Measurements from ENCODE around the gene TTLL9. TPM values are rescaled to one million over a fixed set of nuclear protein-coding genes. Genes with fewer than 3 reads are reported as not detected.

TTLL9 gene
- total and polyA plus RNA-seq, 2 of the 13 experiments (the other 11 are each of a cell fraction or from before 2014, with no cell fraction given), result not detected

- Histone ChIP-seq H3K9ac (ENCODE audit: insufficient read depth, low read depth, low read length) (no peak overlapping the region), H3K4me1 (ENCODE audit: insufficient read depth, low read length) (peaks cover 31% of the 10 kb centered on the region), H3K36me3 (replicated peaks in 1 of 2; ENCODE audit: control insufficient read depth in 1 of 2, insufficient read depth in 2 of 2, low read length in 2 of 2) (no peaks in the 10 kb centered on the region), H3K9me3 (ENCODE audit: low read length) (no peaks in the 10 kb centered on the region), H4K20me1 (ENCODE audit: insufficient read depth, low read length) (no peaks in the 10 kb centered on the region), H3K27me3 (ENCODE audit: control insufficient read depth in 1 of 2, insufficient read depth in 2 of 2, low read length in 2 of 2) (no peaks in the 10 kb centered on the region), H3K27ac (ENCODE audit: extremely low read length, insufficient read depth, low read length) (no peak overlapping the region), H3K4me2 (ENCODE audit: low read depth, low read length) (peak overlapping the region; percentile 38), H3K79me2 (ENCODE audit: insufficient read depth, low read length) (no peaks in the 10 kb centered on the region), H2AFZ (ENCODE audit: low read length) (no peak overlapping the region), H3K4me3 (replicated peaks in 1 of 3; ENCODE audit: insufficient read depth in 1 of 3, low read depth in 2 of 3, low read length in 3 of 3) (no peak overlapping the region)
- ATAC-seq (no peak), FAIRE-seq (no peak), DNase-seq (ENCODE audit: low spot score) (no peak)
- BruUV-seq (replicated peaks), result no TSS peak
- ChIA-PET CTCF (ENCODE audit: low intra/inter-chr PET ratio, low total read pairs) (no interaction called here), POLR2A (interaction anchor here (0.8 kb wide), 1 partner anchor 70 kb away, joined by 3 read pairs; the partner anchor contains the start of gene PDRG1)
- in situ Hi-C loops (cut with HindIII; ENCODE audit: extremely low pct_ligation_motif_present, low pct_unique_long_range_greater_than_20kb) (no loop called here), intact Hi-C loops (cut with micrococcal nuclease; ENCODE audit: unreplicated experiment) (no loop called here)
- TF ChIP-seq ZNF256 (CRISPR knock-in tag; conservative IDR thresholded peaks at IDR 0.05) (no peak), ZBTB8A (CRISPR knock-in tag; IDR thresholded peaks at IDR 0.05; ENCODE audit: borderline replicate concordance, low read depth) (no peak), SKI (IDR thresholded peaks at IDR 0.05; ENCODE audit: partially characterized antibody) (no peak), ZNF616 (CRISPR knock-in tag; IDR thresholded peaks at IDR 0.05; ENCODE audit: low read depth) (no peak), MAX (IDR thresholded peaks at IDR 0.05) (no peak), ZNF761 (CRISPR knock-in tag; conservative IDR thresholded peaks at IDR 0.05) (no peak), LCORL (IDR thresholded peaks at IDR 0.05) (no peak), LCORL (CRISPR knock-in tag; IDR thresholded peaks at IDR 0.05) (no peak), ZNF510 (CRISPR knock-in tag; IDR thresholded peaks at IDR 0.05; ENCODE audit: low read depth) (no peak), NR2F1 (CRISPR knock-in tag; IDR thresholded peaks at IDR 0.05) (peak in 1 of 2 experiments; percentile 49; a peak in 1 of 4 replicates), HNF4A (CRISPR knock-in tag; IDR thresholded peaks at IDR 0.05) (peak; percentile 28; the same call in 1 of the 2 replicates), NR2F6 (IDR thresholded peaks at IDR 0.05) (peak; percentile 63), NR2F6 (CRISPR knock-in tag; IDR thresholded peaks at IDR 0.05) (peak; percentile 33; the same call in 1 of the 2 replicates)
- TF ChIP-seq, protein P1, sequence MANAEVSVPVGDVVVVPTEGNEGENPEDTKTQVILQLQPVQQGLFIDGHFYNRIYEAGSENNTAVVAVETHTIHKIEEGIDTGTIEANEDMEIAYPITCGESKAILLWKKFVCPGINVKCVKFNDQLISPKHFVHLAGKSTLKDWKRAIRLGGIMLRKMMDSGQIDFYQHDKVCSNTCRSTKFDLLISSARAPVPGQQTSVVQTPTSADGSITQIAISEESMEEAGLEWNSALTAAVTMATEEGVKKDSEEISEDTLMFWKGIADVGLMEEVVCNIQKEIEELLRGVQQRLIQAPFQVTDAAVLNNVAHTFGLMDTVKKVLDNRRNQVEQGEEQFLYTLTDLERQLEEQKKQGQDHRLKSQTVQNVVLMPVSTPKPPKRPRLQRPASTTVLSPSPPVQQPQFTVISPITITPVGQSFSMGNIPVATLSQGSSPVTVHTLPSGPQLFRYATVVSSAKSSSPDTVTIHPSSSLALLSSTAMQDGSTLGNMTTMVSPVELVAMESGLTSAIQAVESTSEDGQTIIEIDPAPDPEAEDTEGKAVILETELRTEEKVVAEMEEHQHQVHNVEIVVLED (CRISPR knock-in tag; IDR thresholded peaks at IDR 0.05; ENCODE audit: borderline replicate concordance), result no peak
- TF ChIP-seq, protein P2, sequence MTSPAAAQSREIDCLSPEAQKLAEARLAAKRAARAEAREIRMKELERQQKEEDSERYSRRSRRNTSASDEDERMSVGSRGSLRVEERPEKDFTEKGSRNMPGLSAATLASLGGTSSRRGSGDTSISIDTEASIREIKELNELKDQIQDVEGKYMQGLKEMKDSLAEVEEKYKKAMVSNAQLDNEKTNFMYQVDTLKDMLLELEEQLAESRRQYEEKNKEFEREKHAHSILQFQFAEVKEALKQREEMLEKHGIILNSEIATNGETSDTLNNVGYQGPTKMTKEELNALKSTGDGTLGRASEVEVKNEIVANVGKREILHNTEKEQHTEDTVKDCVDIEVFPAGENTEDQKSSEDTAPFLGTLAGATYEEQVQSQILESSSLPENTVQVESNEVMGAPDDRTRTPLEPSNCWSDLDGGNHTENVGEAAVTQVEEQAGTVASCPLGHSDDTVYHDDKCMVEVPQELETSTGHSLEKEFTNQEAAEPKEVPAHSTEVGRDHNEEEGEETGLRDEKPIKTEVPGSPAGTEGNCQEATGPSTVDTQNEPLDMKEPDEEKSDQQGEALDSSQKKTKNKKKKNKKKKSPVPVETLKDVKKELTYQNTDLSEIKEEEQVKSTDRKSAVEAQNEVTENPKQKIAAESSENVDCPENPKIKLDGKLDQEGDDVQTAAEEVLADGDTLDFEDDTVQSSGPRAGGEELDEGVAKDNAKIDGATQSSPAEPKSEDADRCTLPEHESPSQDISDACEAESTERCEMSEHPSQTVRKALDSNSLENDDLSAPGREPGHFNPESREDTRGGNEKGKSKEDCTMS (CRISPR knock-in tag; conservative IDR thresholded peaks at IDR 0.05), result no peak
- TF ChIP-seq, protein P3, sequence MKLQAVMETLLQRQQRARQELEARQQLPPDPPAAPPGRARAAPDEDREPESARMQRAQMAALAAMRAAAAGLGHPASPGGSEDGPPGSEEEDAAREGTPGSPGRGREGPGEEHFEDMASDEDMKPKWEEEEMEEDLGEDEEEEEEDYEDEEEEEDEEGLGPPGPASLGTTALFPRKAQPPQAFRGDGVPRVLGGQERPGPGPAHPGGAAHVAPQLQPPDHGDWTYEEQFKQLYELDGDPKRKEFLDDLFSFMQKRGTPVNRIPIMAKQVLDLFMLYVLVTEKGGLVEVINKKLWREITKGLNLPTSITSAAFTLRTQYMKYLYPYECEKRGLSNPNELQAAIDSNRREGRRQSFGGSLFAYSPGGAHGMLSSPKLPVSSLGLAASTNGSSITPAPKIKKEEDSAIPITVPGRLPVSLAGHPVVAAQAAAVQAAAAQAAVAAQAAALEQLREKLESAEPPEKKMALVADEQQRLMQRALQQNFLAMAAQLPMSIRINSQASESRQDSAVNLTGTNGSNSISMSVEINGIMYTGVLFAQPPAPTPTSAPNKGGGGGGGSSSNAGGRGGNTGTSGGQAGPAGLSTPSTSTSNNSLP (IDR thresholded peaks at IDR 0.05; ENCODE audit: low read depth, low read length), result no peak
- TF ChIP-seq, protein P4, sequence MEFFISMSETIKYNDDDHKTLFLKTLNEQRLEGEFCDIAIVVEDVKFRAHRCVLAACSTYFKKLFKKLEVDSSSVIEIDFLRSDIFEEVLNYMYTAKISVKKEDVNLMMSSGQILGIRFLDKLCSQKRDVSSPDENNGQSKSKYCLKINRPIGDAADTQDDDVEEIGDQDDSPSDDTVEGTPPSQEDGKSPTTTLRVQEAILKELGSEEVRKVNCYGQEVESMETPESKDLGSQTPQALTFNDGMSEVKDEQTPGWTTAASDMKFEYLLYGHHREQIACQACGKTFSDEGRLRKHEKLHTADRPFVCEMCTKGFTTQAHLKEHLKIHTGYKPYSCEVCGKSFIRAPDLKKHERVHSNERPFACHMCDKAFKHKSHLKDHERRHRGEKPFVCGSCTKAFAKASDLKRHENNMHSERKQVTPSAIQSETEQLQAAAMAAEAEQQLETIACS (CRISPR knock-in tag; IDR thresholded peaks at IDR 0.05), result no peak
- WGBS (ENCODE audit: low lambda C conversion rate), result under 1% methylated on average over 5 of the region's 5 CpGs
Measured at GRCh38 chr20:31881945-31882344, 11.5 kb downstream of the TTLL9 start.

Measured in HepG2 (cell line).